Dendritic cell treated with granulocyte-macrophage colony-stimulating factor and Interleukin-4, amounts not matched to agents 40 ng/mL and 50 ng/mL, for 4 days (primary cell): ENCODE measurements around the gene FARS2.

ENCODE experiments used
- H3K27ac Mint-ChIP-seq: one replicate; pipeline ENCODE4 v1.8.0; 2022; ENCODE audit warnings: mild to moderate bottlenecking, mixed read lengths
- H3K27me3 Mint-ChIP-seq: one replicate; pipeline ENCODE4 v1.8.0; 2022; ENCODE audit warnings: mild to moderate bottlenecking, mixed read lengths
- H3K36me3 Mint-ChIP-seq: one replicate; pipeline ENCODE4 v1.8.0; 2022; ENCODE audit warnings: low read depth, mixed read lengths
- H3K4me1 Mint-ChIP-seq: one replicate; pipeline ENCODE4 v1.8.0; 2022; ENCODE audit warnings: low read depth, mixed read lengths
- H3K4me3 Mint-ChIP-seq: one replicate; pipeline ENCODE4 v1.8.0; 2022; ENCODE audit warnings: mild to moderate bottlenecking, moderate library complexity, mixed read lengths
- H3K9me3 Mint-ChIP-seq: one replicate; pipeline ENCODE4 v1.8.0; 2022; ENCODE audit warnings: mixed read lengths
- intact Hi-C: fragments of 100-400 bp; cut with micrococcal nuclease; formaldehyde crosslinking; loops from one replicate; pipeline ENCODE4 v1.15.0; 2022

The FARS2 gene

GRCh38 chr6:5261545-5262109 is 314 bp downstream of the FARS2 start:
- no peaks in the 10 kb centered on the region for H3K27me3 Mint-ChIP-seq
- no peaks in the 10 kb centered on the region for H3K9me3 Mint-ChIP-seq
- intact Hi-C loops, result no loop called here
- peak overlapping the region; percentile 91 for H3K4me3 Mint-ChIP-seq
- peaks cover 19% of the 10 kb centered on the region for H3K36me3 Mint-ChIP-seq
- H3K4me1 Mint-ChIP-seq, result peaks cover 13% of the 10 kb centered on the region
- peak overlapping the region; percentile 97 for H3K27ac Mint-ChIP-seq

GRCh38 chr6:5266423-5266822 is 5.1 kb downstream of the FARS2 start:
- Mint-ChIP-seq H3K27me3 (no peaks in the 10 kb centered on the region), H3K36me3 (peaks cover 20% of the 10 kb centered on the region), H3K4me3 (no peak overlapping the region), H3K4me1 (no peaks in the 10 kb centered on the region), H3K27ac (no peak overlapping the region), H3K9me3 (no peaks in the 10 kb centered on the region)
- intact Hi-C loops, result no loop called here

- Mint-ChIP-seq H3K9me3 (no peaks in the 10 kb centered on the region), H3K27me3 (no peaks in the 10 kb centered on the region), H3K36me3 (peaks cover 16% of the 10 kb centered on the region), H3K4me3 (no peak overlapping the region), H3K4me1 (peaks cover 8% of the 10 kb centered on the region), H3K27ac (no peak overlapping the region)
- intact Hi-C loops, result no loop called here
Measured at GRCh38 chr6:5270093-5270680, 8.9 kb downstream of the FARS2 start.

GRCh38 chr6:5271926-5272325 is 10.6 kb downstream of the FARS2 start:
- H3K36me3 Mint-ChIP-seq, result peaks cover 16% of the 10 kb centered on the region
- H3K4me1 Mint-ChIP-seq, result peaks cover 8% of the 10 kb centered on the region
- H3K27ac Mint-ChIP-seq, result no peak overlapping the region
- no peaks in the 10 kb centered on the region for H3K9me3 Mint-ChIP-seq
- no peaks in the 10 kb centered on the region for H3K27me3 Mint-ChIP-seq
- intact Hi-C loops, result no loop called here
- no peak overlapping the region for H3K4me3 Mint-ChIP-seq

GRCh38 chr6:5274231-5274630 is 12.9 kb downstream of the FARS2 start:
- Mint-ChIP-seq H3K4me1 (peaks cover 15% of the 10 kb centered on the region), H3K36me3 (peaks cover 10% of the 10 kb centered on the region), H3K9me3 (no peaks in the 10 kb centered on the region), H3K4me3 (no peak overlapping the region), H3K27me3 (no peaks in the 10 kb centered on the region), H3K27ac (no peak overlapping the region)
- intact Hi-C loops, result no loop called here

GRCh38 chr6:5275497-5275896 is 14.2 kb downstream of the FARS2 start:
- no peaks in the 10 kb centered on the region for H3K9me3 Mint-ChIP-seq
- peaks cover 10% of the 10 kb centered on the region for H3K36me3 Mint-ChIP-seq
- intact Hi-C loops, result no loop called here
- H3K4me3 Mint-ChIP-seq, result no peak overlapping the region
- H3K27me3 Mint-ChIP-seq, result no peaks in the 10 kb centered on the region
- no peak overlapping the region for H3K27ac Mint-ChIP-seq
- peaks cover 15% of the 10 kb centered on the region for H3K4me1 Mint-ChIP-seq

- intact Hi-C loops, result no loop called here
- H3K36me3 Mint-ChIP-seq, result peaks cover 10% of the 10 kb centered on the region
- H3K9me3 Mint-ChIP-seq, result no peaks in the 10 kb centered on the region
- H3K27me3 Mint-ChIP-seq, result no peaks in the 10 kb centered on the region
- H3K4me1 Mint-ChIP-seq, result peaks cover 15% of the 10 kb centered on the region
- H3K27ac Mint-ChIP-seq, result no peak overlapping the region
- H3K4me3 Mint-ChIP-seq, result no peak overlapping the region
Measured at GRCh38 chr6:5276581-5276980, 15.3 kb downstream of the FARS2 start.

GRCh38 chr6:5277589-5277988 is 16.3 kb downstream of the FARS2 start:
- peaks cover 10% of the 10 kb centered on the region for H3K36me3 Mint-ChIP-seq
- intact Hi-C loops, result no loop called here
- peaks cover 21% of the 10 kb centered on the region for H3K4me1 Mint-ChIP-seq
- no peak overlapping the region for H3K4me3 Mint-ChIP-seq
- H3K27me3 Mint-ChIP-seq, result no peaks in the 10 kb centered on the region
- H3K27ac Mint-ChIP-seq, result no peak overlapping the region
- H3K9me3 Mint-ChIP-seq, result no peaks in the 10 kb centered on the region

- H3K4me1 Mint-ChIP-seq, result peaks cover 19% of the 10 kb centered on the region
- no peaks in the 10 kb centered on the region for H3K9me3 Mint-ChIP-seq
- no peak overlapping the region for H3K27ac Mint-ChIP-seq
- no peak overlapping the region for H3K4me3 Mint-ChIP-seq
- no peaks in the 10 kb centered on the region for H3K27me3 Mint-ChIP-seq
- H3K36me3 Mint-ChIP-seq, result peaks cover 10% of the 10 kb centered on the region
- intact Hi-C loops, result no loop called here
Measured at GRCh38 chr6:5278047-5278446, 16.7 kb downstream of the FARS2 start.

GRCh38 chr6:5278565-5279120 is 17.3 kb downstream of the FARS2 start:
- intact Hi-C loops, result no loop called here

GRCh38 chr6:5279891-5280338 is 18.6 kb downstream of the FARS2 start:
- Mint-ChIP-seq H3K27ac (no peak overlapping the region), H3K9me3 (no peaks in the 10 kb centered on the region), H3K4me3 (no peak overlapping the region), H3K4me1 (peaks cover 15% of the 10 kb centered on the region), H3K27me3 (no peaks in the 10 kb centered on the region), H3K36me3 (peaks cover 10% of the 10 kb centered on the region)
- intact Hi-C loops, result no loop called here

More at GRCh38 chr6:5278565-5279120, 17.3 kb downstream of the FARS2 start:
- Mint-ChIP-seq H3K27ac (no peak overlapping the region), H3K4me3 (no peak overlapping the region), H3K27me3 (no peaks in the 10 kb centered on the region), H3K36me3 (peaks cover 10% of the 10 kb centered on the region), H3K9me3 (no peaks in the 10 kb centered on the region), H3K4me1 (peaks cover 15% of the 10 kb centered on the region)

GRCh38 chr6:5280920-5281319 is 19.6 kb downstream of the FARS2 start:
- Mint-ChIP-seq H3K9me3 (no peaks in the 10 kb centered on the region), H3K4me3 (no peak overlapping the region), H3K4me1 (peaks cover 15% of the 10 kb centered on the region), H3K27me3 (no peaks in the 10 kb centered on the region), H3K36me3 (peaks cover 10% of the 10 kb centered on the region), H3K27ac (no peak overlapping the region)
- intact Hi-C loops, result no loop called here

- no peak overlapping the region for H3K27ac Mint-ChIP-seq
- no peaks in the 10 kb centered on the region for H3K9me3 Mint-ChIP-seq
- no peak overlapping the region for H3K4me3 Mint-ChIP-seq
- H3K4me1 Mint-ChIP-seq, result peaks cover 19% of the 10 kb centered on the region
- no peaks in the 10 kb centered on the region for H3K27me3 Mint-ChIP-seq
- intact Hi-C loops, result no loop called here
- peaks cover 10% of the 10 kb centered on the region for H3K36me3 Mint-ChIP-seq
Measured at GRCh38 chr6:5282191-5282623, 20.9 kb downstream of the FARS2 start.

- H3K4me3 Mint-ChIP-seq, result no peak overlapping the region
- peaks cover 22% of the 10 kb centered on the region for H3K4me1 Mint-ChIP-seq
Measured at GRCh38 chr6:5285081-5285480, 23.8 kb downstream of the FARS2 start.

GRCh38 chr6:5285526-5285925 is 24.2 kb downstream of the FARS2 start:
- Mint-ChIP-seq H3K27ac (no peak overlapping the region), H3K4me1 (peaks cover 22% of the 10 kb centered on the region), H3K4me3 (no peak overlapping the region), H3K36me3 (no peaks in the 10 kb centered on the region), H3K27me3 (no peaks in the 10 kb centered on the region), H3K9me3 (no peaks in the 10 kb centered on the region)
- intact Hi-C loops, result no loop called here

More at GRCh38 chr6:5285081-5285480, 23.8 kb downstream of the FARS2 start:
- intact Hi-C loops, result no loop called here
- no peaks in the 10 kb centered on the region for H3K27me3 Mint-ChIP-seq
- no peaks in the 10 kb centered on the region for H3K36me3 Mint-ChIP-seq
- no peak overlapping the region for H3K27ac Mint-ChIP-seq
- H3K9me3 Mint-ChIP-seq, result no peaks in the 10 kb centered on the region
